GM12878 (cell line): ENCODE data around the gene MTIF2.

Experiments used
- HDAC6 ChIP-seq: fragments of 200-600 bp; sonication (generic); IDR thresholded peaks from one replicate; pipeline ENCODE4 v1.8.0; 2017; ENCODE audit warnings: antibody characterized with exemption; ENCODE audit not compliant: unreplicated experiment
- NFYB ChIP-seq: IDR thresholded peaks from 2 replicates; pipeline ENCODE4 v1.6.1; 2011; ENCODE audit warnings: low read depth, mild to moderate bottlenecking, low read length, improper control_type of control experiment, moderate library complexity; ENCODE audit not compliant: insufficient read depth
- RELA ChIP-seq: fragments of 450-650 bp; IDR thresholded peaks from 2 replicates; pipeline ENCODE4 v1.8.0; 2014; ENCODE audit warnings: borderline replicate concordance; ENCODE audit not compliant: partially characterized antibody

DNA sequence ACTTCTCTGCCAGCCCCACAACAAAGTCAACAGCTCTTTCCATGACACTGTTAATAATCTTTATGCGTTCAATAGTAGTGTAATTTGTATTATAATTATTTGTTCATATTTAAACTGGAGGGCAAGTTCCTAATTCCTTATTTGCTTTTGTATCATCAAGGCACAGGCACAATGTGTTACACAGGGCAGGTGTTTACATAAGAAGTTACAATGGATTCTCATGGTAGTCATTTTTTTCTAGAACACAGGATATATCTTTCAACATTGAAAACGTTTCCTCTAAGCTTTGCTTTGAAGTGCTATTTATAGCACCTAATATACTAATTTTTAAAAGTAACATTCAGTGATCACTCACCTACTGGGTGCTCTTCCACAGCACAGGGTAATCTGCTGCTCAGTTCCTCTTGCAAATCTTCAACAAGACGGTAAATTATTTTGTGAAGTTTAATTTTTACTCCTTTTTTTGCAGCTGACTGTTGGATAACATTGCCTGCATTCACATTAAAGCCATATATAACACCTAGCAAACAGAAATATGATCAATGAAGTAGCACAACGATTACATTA lies 29.3 kb downstream of the MTIF2 start:
- TF ChIP-seq RELA (no peak), HDAC6 (no peak), NFYB (no peak)
